Right cardiac atrium (tissue), 5 donors: ENCODE data around the gene DUS4L. TPM values are rescaled to one million over a fixed set of nuclear protein-coding genes. Genes with fewer than 3 reads are reported as not detected.
A peak's percentile ranks its signal among the peaks of the same experiment; 100 is the strongest.
"Not testable (repeated sequence)": the region's sequence is repeated elsewhere in the genome, so short reads cannot be mapped to it uniquely, and the experiment has no call there.

ENCODE experiments used
- ATAC-seq, 2 donors: fragments of 200-7000 bp; cut with Tn5 transposase; one replicate each; pipeline versions ENCODE4 v1.8.0 to v1.9.1; 2020; ENCODE audit warnings: moderate library complexity in 2 of 2, mild to moderate bottlenecking in 1 of 2
- DNase-seq, 3 donors: peaks; one replicate each; pipeline ENCODE4 v3.0.0-alpha.2; 2020
- H3K27ac ChIP-seq: one replicate; pipeline ENCODE4 v1.5.1; 2013; ENCODE audit warnings: mild to moderate bottlenecking, low read length, control low read depth, moderate library complexity
- H3K27me3 ChIP-seq: one replicate; pipeline ENCODE4 v1.6.1; 2013; ENCODE audit not compliant: control insufficient read depth, insufficient read depth
- H3K4me1 ChIP-seq: one replicate; pipeline ENCODE4 v1.6.1; 2013; ENCODE audit warnings: low read length; ENCODE audit not compliant: control insufficient read depth, insufficient read depth
- H3K4me3 ChIP-seq: one replicate; pipeline ENCODE4 v1.5.1; 2013; ENCODE audit warnings: low read length, control low read depth
- H3K9me3 ChIP-seq: one replicate; pipeline ENCODE4 v1.6.1; 2013; ENCODE audit warnings: low read length; ENCODE audit not compliant: control insufficient read depth
- WGBS: extraction: QIAGEN DNeasy Blood & Tissue Kit; methylation state at CpG from one replicate; pipeline ENCODE4 v1.1.7; 2013; 5-methylcytosine and 5-hydroxymethylcytosine counted together
- intact Hi-C, 4 donors: fragments of 100-400 bp; cut with DNase I; formaldehyde crosslinking; loops; one replicate each; pipeline versions ENCODE4 v1.11.0 to v1.14.0; 2022 to 2023
- long read RNA-seq, 4 donors: library from polyadenylated mRNA; unstranded; transcript quantifications; one replicate each; pipeline ENCODE4 v2.0.0, GENCODE V29; 2020 to 2021
- polyA plus RNA-seq: library from polyadenylated mRNA; stranded (reverse); fragments of 200-250 nt; gene quantifications from one replicate; pipeline ENCODE4 v1.2.3, GENCODE V29; 2013
- total RNA-seq, 4 donors: library from RNA; stranded (reverse); fragmentation: NEBNext Ultra II Directional; extraction: Animal tissue kit (Norgen Biotek cat#: 25700); gene quantifications; one replicate each; pipeline ENCODE4 v1.2.1, GENCODE V29; 2021
- donor health status: healthy with polysubstance abuse.
- donor health status: DM: no; HTN: yes; CAD: no.
- donor health status: DM: no; HTN: no; CAD: no.
- donor health status: DM: no; HTN: yes; CAD: no; lungs with severe emphysema.
- donor health status: DM: yes; HTN: yes; CAD: no.

Gene DUS4L
- 1 to 10 TPM; 6.8 to 8.4 (median 7.9) TPM for total RNA-seq
- 6.1 TPM for polyA plus RNA-seq
- long read RNA-seq, donor 1, partial matches to known transcripts: 10 of 22 reads
- long read RNA-seq, donor 1, other reads (novel, unspliced or antisense): 8 of 22 reads
- long read RNA-seq, donor 2, partial matches to known transcripts: 0 of 4 reads
- long read RNA-seq, donor 2, other reads (novel, unspliced or antisense): 1 of 4 reads
- long read RNA-seq, donor 3, partial matches to known transcripts: 2 of 22 reads
- long read RNA-seq, donor 3, other reads (novel, unspliced or antisense): 11 of 22 reads
- long read RNA-seq, donor 4, partial matches to known transcripts: 2 of 9 reads
- long read RNA-seq, donor 4, other reads (novel, unspliced or antisense): 6 of 9 reads

- DNase-seq: peak; percentile 83 to 93 (median 93)
- peak within 1 kb of the TSS; percentile 86 for H3K27ac ChIP-seq
- no peaks in the 10 kb centered on the region for H3K4me1 ChIP-seq
- H3K27me3 ChIP-seq: no peaks in the 10 kb centered on the region
- peak; percentile 96 to 97 for ATAC-seq
- intact Hi-C loops: no loop called here
- H3K9me3 ChIP-seq: no peaks in the 10 kb centered on the region
- under 1% methylated on average over 55 of the region's 55 CpGs for WGBS
- H3K4me3 ChIP-seq: peak within 1 kb of the TSS; percentile 80
These were observed at the start of gene DUS4L, which contains the start of gene COG5 for GRCh38 chr7:107563775-107564552. Gene DUS4L (plus strand): TSS chr7:107563971. CDS start chr7:107567071, 3,100 bp downstream. Gene COG5 (minus strand): TSS chr7:107563920. CDS start chr7:107563896, 24 bp downstream.

- Histone ChIP-seq H3K4me1 (no peaks in the 10 kb centered on the region), H3K27me3 (no peaks in the 10 kb centered on the region), H3K4me3 (no peak overlapping the region), H3K9me3 (no peaks in the 10 kb centered on the region), H3K27ac (no peak overlapping the region)
- no peak for ATAC-seq
- WGBS: 96% methylated on average over 2 of the region's 2 CpGs
- intact Hi-C loops: no loop called here
- DNase-seq: no peak
These were observed 37.1 kb upstream of the DUS4L start for GRCh38 chr7:107526672-107527071.

- no peak for DNase-seq
- intact Hi-C loops: no loop called here
- WGBS: 94% methylated on average over 3 of the region's 3 CpGs
These were observed 36.6 kb upstream of the DUS4L start for GRCh38 chr7:107527196-107527595.

GRCh38 chr7:107528461-107528860, 35.3 kb upstream of the DUS4L start:
- no peak overlapping the region for H3K4me3 ChIP-seq
- no peaks in the 10 kb centered on the region for H3K9me3 ChIP-seq
- DNase-seq (no peak), ATAC-seq (no peak)
- H3K27me3 ChIP-seq: no peaks in the 10 kb centered on the region
- intact Hi-C loops: no loop called here
- H3K27ac ChIP-seq: no peak overlapping the region
- H3K4me1 ChIP-seq: no peaks in the 10 kb centered on the region

More at GRCh38 chr7:107527196-107527595, 36.6 kb upstream of the DUS4L start:
- no peak overlapping the region for H3K27ac ChIP-seq
- H3K4me1 ChIP-seq: no peaks in the 10 kb centered on the region
- ATAC-seq: no peak
- no peaks in the 10 kb centered on the region for H3K27me3 ChIP-seq
- no peaks in the 10 kb centered on the region for H3K9me3 ChIP-seq
- no peak overlapping the region for H3K4me3 ChIP-seq

- Histone ChIP-seq H3K4me1 (no peaks in the 10 kb centered on the region), H3K9me3 (no peaks in the 10 kb centered on the region), H3K4me3 (no peak overlapping the region), H3K27ac (no peak overlapping the region), H3K27me3 (no peaks in the 10 kb centered on the region)
- no peak for ATAC-seq
- no peak for DNase-seq
- intact Hi-C loops: no loop called here
These were observed 33.0 kb upstream of the DUS4L start for GRCh38 chr7:107530751-107531150.

GRCh38 chr7:107534139-107534538, 29.6 kb upstream of the DUS4L start:
- H3K9me3 ChIP-seq: no peaks in the 10 kb centered on the region
- no peak for ATAC-seq

GRCh38 chr7:107537228-107537627, 26.5 kb upstream of the DUS4L start:
- H3K4me1 ChIP-seq, H3K9me3 ChIP-seq, H3K4me3 ChIP-seq, ATAC-seq, DNase-seq, intact Hi-C loops, H3K27me3 ChIP-seq, H3K27ac ChIP-seq: not testable (repeated sequence)
- 97% methylated on average over 4 of the region's 4 CpGs for WGBS

More at GRCh38 chr7:107534139-107534538, 29.6 kb upstream of the DUS4L start:
- Histone ChIP-seq H3K4me3 (no peak overlapping the region), H3K27ac (no peak overlapping the region), H3K27me3 (no peaks in the 10 kb centered on the region), H3K4me1 (no peaks in the 10 kb centered on the region)
- intact Hi-C loops: no loop called here
- DNase-seq: no peak

GRCh38 chr7:107538001-107538400, 25.8 kb upstream of the DUS4L start:
- intact Hi-C loops: no loop called here
- no peak for ATAC-seq
- 76% methylated on average over 2 of the region's 2 CpGs for WGBS
- no peaks in the 10 kb centered on the region for H3K9me3 ChIP-seq
- H3K27ac ChIP-seq: no peak overlapping the region
- H3K4me3 ChIP-seq: no peak overlapping the region
- no peak for DNase-seq
- no peaks in the 10 kb centered on the region for H3K4me1 ChIP-seq
- H3K27me3 ChIP-seq: no peaks in the 10 kb centered on the region

GRCh38 chr7:107543338-107543993, 20.3 kb upstream of the DUS4L start:
- intact Hi-C loops: no loop called here
- WGBS: 86% methylated on average over 5 of the region's 5 CpGs
- DNase-seq: peak in 1 of 3 donors; percentile 16
- Histone ChIP-seq H3K4me3 (no peak overlapping the region), H3K9me3 (no peaks in the 10 kb centered on the region), H3K4me1 (no peaks in the 10 kb centered on the region), H3K27ac (no peak overlapping the region), H3K27me3 (no peaks in the 10 kb centered on the region)
- ATAC-seq: peak in 1 of 2 donors; percentile 40

GRCh38 chr7:107544848-107545591, 18.8 kb upstream of the DUS4L start:
- H3K4me1 ChIP-seq: no peaks in the 10 kb centered on the region
- H3K27me3 ChIP-seq: no peaks in the 10 kb centered on the region
- intact Hi-C loops: no loop called here
- no peaks in the 10 kb centered on the region for H3K9me3 ChIP-seq
- no peak overlapping the region for H3K27ac ChIP-seq
- ATAC-seq (no peak), DNase-seq (no peak)
- WGBS: 98% methylated on average over 4 of the region's 4 CpGs
- H3K4me3 ChIP-seq: no peak overlapping the region
